Thyroid gland (tissue), 4 donors: Measurements from ENCODE around the gene SEC11A. TPM values are rescaled to one million over a fixed set of nuclear protein-coding genes. Genes with fewer than 3 reads are reported as not detected.

Experiments
- DNase-seq, 2 donors: peaks; one replicate each; pipeline ENCODE4 v3.0.0-alpha.2; 2019
- H3K27ac ChIP-seq, 3 donors: fragments of 200-600 bp; sonication (generic); 1 replicate in 2 of 3; 2 replicates in 1 of 3; pipeline ENCODE4 v1.5.1; 2016 to 2019; ENCODE audit warnings: mild to moderate bottlenecking in 1 of 3, moderate library complexity in 1 of 3
- H3K27me3 ChIP-seq: fragments of 200-600 bp; sonication (generic); one replicate; pipeline ENCODE4 v1.5.1; 2019
- H3K36me3 ChIP-seq, 2 donors: fragments of 200-600 bp; sonication (generic); one replicate each; pipeline ENCODE4 v1.5.1; 2016 to 2019
- H3K4me1 ChIP-seq, 2 donors: fragments of 200-600 bp; sonication (generic); one replicate each; pipeline ENCODE4 v1.5.1; 2017 to 2019
- H3K4me3 ChIP-seq, 3 donors: fragments of 200-600 bp; sonication (generic); replicated peaks in 1 of 3; 1 replicate in 2 of 3; 2 replicates in 1 of 3; pipeline ENCODE4 v1.5.1; 2016; ENCODE audit warnings: mild to moderate bottlenecking in 1 of 3
- H3K9me3 ChIP-seq: fragments of 200-600 bp; sonication (generic); one replicate; pipeline ENCODE4 v1.5.1; 2017
- CTCF ChIP-seq, 6 experiments: fragments of 200-600 bp in 3 of 6; fragments of 450-650 bp in 3 of 6; sonication (generic) in 3 of 6; IDR thresholded peaks; one replicate each; pipeline ENCODE4 v1.5.1; 2016 to 2019; ENCODE audit warnings: antibody characterized with exemption in 6 of 6, mild to moderate bottlenecking in 2 of 6, inconsistent platforms in 1 of 6, moderate library complexity in 1 of 6
- POLR2A ChIP-seq, 2 donors: fragments of 450-650 bp; IDR thresholded peaks; one replicate each; pipeline ENCODE4 v1.6.1; 2017; ENCODE audit warnings: antibody characterized with exemption in 2 of 2, mild to moderate bottlenecking in 2 of 2, moderate library complexity in 1 of 2
- WGBS, 2 donors: methylation state at CpG; one replicate each; pipeline ENCODE4 v1.1.5; 2017; 5-methylcytosine and 5-hydroxymethylcytosine counted together
- intact Hi-C: fragments of 100-400 bp; cut with DNase I; formaldehyde crosslinking; loops from one replicate; pipeline ENCODE4 v1.15.1; 2023
- total RNA-seq, 4 donors: library from RNA; depleted of rRNA; stranded (reverse); fragments of >200 nt; gene quantifications; one replicate each; pipeline ENCODE4 v1.2.3, GENCODE V29; 2016

The SEC11A gene
- total RNA-seq, 4 donors from 2014 or later: 170 to 304 (median 182) TPM

- WGBS, 2 donors: 95 to 100% methylated on average over 6 to 7 of the region's 7 CpGs
- no peak for TF ChIP-seq POLR2A (IDR thresholded peaks at IDR 0.05)
- TF ChIP-seq CTCF (IDR thresholded peaks at IDR 0.05): no peak
- Histone ChIP-seq H3K27ac (peak overlapping the region in 1 of 3 donors; percentile 8), H3K27me3 (no peaks in the 10 kb centered on the region), H3K9me3 (no peaks in the 10 kb centered on the region), H3K36me3 (peaks cover 0 to 4% of the 10 kb centered on the region in 2 donors), H3K4me3 (no peak overlapping the region), H3K4me1 (peaks cover 30 to 47% of the 10 kb centered on the region in 2 donors)
- DNase-seq: no peak
- intact Hi-C loops: loop anchor here (5.0 to 10.0 kb wide), 2 partner anchors 60 to 88 kb away; partner anchors contain the start of genes SEC11A and ZNF592
Measured at GRCh38 chr15:84656972-84657371, 59.0 kb downstream of the SEC11A start.

- no peaks in the 10 kb centered on the region for H3K9me3 ChIP-seq
- peak overlapping the region in 2 of 3 donors; percentile 77 to 80 for H3K4me3 ChIP-seq
- peaks cover 8 to 15% of the 10 kb centered on the region in 2 donors for H3K36me3 ChIP-seq
- H3K4me1 ChIP-seq: peaks cover 20 to 36% of the 10 kb centered on the region in 2 donors
- H3K27ac ChIP-seq: peak overlapping the region; percentile 62 to 88 (median 83)
- intact Hi-C loops: loop anchor here (5.0 to 10.0 kb wide), 2 partner anchors 62 to 90 kb away; partner anchors contain the start of genes SEC11A and ZNF592
- H3K27me3 ChIP-seq: no peaks in the 10 kb centered on the region
- peak in 5 of 6 experiments; percentile 36 to 70 (median 67) for TF ChIP-seq CTCF (IDR thresholded peaks at IDR 0.05)
- TF ChIP-seq POLR2A (IDR thresholded peaks at IDR 0.05): no peak
- peak; percentile 83 to 85 for DNase-seq
- 7 to 8% methylated on average over 19 of the region's 19 CpGs for WGBS, 2 donors
Measured at GRCh38 chr15:84654689-84655453, 61.1 kb downstream of the SEC11A start.

- Histone ChIP-seq H3K4me1 (peaks cover 20 to 35% of the 10 kb centered on the region in 2 donors), H3K36me3 (peaks cover 8 to 19% of the 10 kb centered on the region in 2 donors), H3K9me3 (no peaks in the 10 kb centered on the region), H3K27me3 (no peaks in the 10 kb centered on the region), H3K4me3 (peak within 1 kb of the TSS; percentile 77 to 94 (median 80)), H3K27ac (peak within 1 kb of the TSS; percentile 62 to 88 (median 83))
- intact Hi-C loops: loop anchor here (10.0 kb wide), 1 partner anchor 91 kb away; the partner anchor contains the start of gene ZNF592
- 0 to 1% methylated on average over 11 to 24 of the region's 49 CpGs for WGBS, 2 donors
- DNase-seq: peak; percentile 97 to 98
- TF ChIP-seq POLR2A (IDR thresholded peaks at IDR 0.05): peak in 1 of 2 donors; percentile 91
- TF ChIP-seq CTCF (IDR thresholded peaks at IDR 0.05): no peak
Measured at GRCh38 chr15:84653910-84654688, 61.8 kb downstream of the SEC11A start, which contains the start of gene WDR73. TSS of gene WDR73 (minus strand) at chr15:84654283. CDS start at chr15:84654274, 9 bp downstream.

- 7 to 24% methylated on average over 6 to 7 of the region's 7 CpGs for WGBS, 2 donors
Measured at GRCh38 chr15:84653584-84653909, 62.4 kb downstream of the SEC11A start.

More at GRCh38 chr15:84653584-84653909, 62.4 kb downstream of the SEC11A start:
- peaks cover 8 to 20% of the 10 kb centered on the region in 2 donors for H3K36me3 ChIP-seq
- H3K27ac ChIP-seq: peak overlapping the region; percentile 62 to 88 (median 83)
- intact Hi-C loops: loop anchor here (10.0 kb wide), 1 partner anchor 91 kb away; the partner anchor contains the start of gene ZNF592
- no peaks in the 10 kb centered on the region for H3K27me3 ChIP-seq
- H3K4me3 ChIP-seq: peak overlapping the region; percentile 77 to 94 (median 80)
- no peak for TF ChIP-seq CTCF (IDR thresholded peaks at IDR 0.05)
- no peaks in the 10 kb centered on the region for H3K9me3 ChIP-seq
- DNase-seq: peak in 1 of 2 donors; percentile 22
- H3K4me1 ChIP-seq: peaks cover 18 to 35% of the 10 kb centered on the region in 2 donors
